NCI-H524 treated with DMSO at 0.1 percent for 48 hours (cell line): Measurements from ENCODE around the gene TK1.
"Not testable (repeated sequence)": the region's sequence is repeated elsewhere in the genome, so short reads cannot be mapped to it uniquely, and the experiment has no call there.

ENCODE experiments used
- DNase-seq: peaks from one replicate; lab custom pipeline; 2025; lab: John Stamatoyannopoulos, UW

Gene TK1

GRCh38 chr17:78148286-78149016, 38.4 kb downstream of the TK1 start:
- no peak for DNase-seq

- DNase-seq, result no peak
Measured at GRCh38 chr17:78147315-78147998, 39.4 kb downstream of the TK1 start.

GRCh38 chr17:78146881-78147280, 40.0 kb downstream of the TK1 start:
- DNase-seq, result no peak

- DNase-seq, result no peak
Measured at GRCh38 chr17:78146471-78146869, 40.4 kb downstream of the TK1 start.

- DNase-seq, result no peak
Measured at GRCh38 chr17:78144736-78145641, 41.9 kb downstream of the TK1 start.

GRCh38 chr17:78144147-78144719, 42.6 kb downstream of the TK1 start:
- DNase-seq, result no peak

GRCh38 chr17:78143214-78144146, 43.4 kb downstream of the TK1 start:
- DNase-seq, result no peak

GRCh38 chr17:78142119-78142861, 44.6 kb downstream of the TK1 start:
- DNase-seq, result no peak

- no peak for DNase-seq
Measured at GRCh38 chr17:78141437-78142118, 45.3 kb downstream of the TK1 start.

GRCh38 chr17:78140169-78141051, 46.4 kb downstream of the TK1 start:
- DNase-seq, result peak; percentile 81

- not testable (repeated sequence) for DNase-seq
Measured at GRCh38 chr17:78139861-78140168, 47.0 kb downstream of the TK1 start.

- no peak for DNase-seq
Measured at GRCh38 chr17:78138204-78139060, 48.4 kb downstream of the TK1 start.

- DNase-seq, result no peak
Measured at GRCh38 chr17:78137392-78138203, 49.3 kb downstream of the TK1 start.

- DNase-seq, result no peak
Measured at GRCh38 chr17:78135858-78136500, 50.9 kb downstream of the TK1 start.

GRCh38 chr17:78134899-78135385, 51.9 kb downstream of the TK1 start:
- DNase-seq, result no peak
